ENCODE data around the gene ZNF524. TPM values are rescaled to one million over a fixed set of nuclear protein-coding genes. Genes with fewer than 3 reads are reported as not detected.
A peak's percentile ranks its signal among the peaks of the same experiment; 100 is the strongest.

The ZNF524 gene
- total and polyA plus RNA-seq, 9 of the 15 experiments (the other 6 are each of a cell fraction or from before 2014, with no cell fraction given) = 0.08 to 15.6 (median 2.9) TPM

DNA sequence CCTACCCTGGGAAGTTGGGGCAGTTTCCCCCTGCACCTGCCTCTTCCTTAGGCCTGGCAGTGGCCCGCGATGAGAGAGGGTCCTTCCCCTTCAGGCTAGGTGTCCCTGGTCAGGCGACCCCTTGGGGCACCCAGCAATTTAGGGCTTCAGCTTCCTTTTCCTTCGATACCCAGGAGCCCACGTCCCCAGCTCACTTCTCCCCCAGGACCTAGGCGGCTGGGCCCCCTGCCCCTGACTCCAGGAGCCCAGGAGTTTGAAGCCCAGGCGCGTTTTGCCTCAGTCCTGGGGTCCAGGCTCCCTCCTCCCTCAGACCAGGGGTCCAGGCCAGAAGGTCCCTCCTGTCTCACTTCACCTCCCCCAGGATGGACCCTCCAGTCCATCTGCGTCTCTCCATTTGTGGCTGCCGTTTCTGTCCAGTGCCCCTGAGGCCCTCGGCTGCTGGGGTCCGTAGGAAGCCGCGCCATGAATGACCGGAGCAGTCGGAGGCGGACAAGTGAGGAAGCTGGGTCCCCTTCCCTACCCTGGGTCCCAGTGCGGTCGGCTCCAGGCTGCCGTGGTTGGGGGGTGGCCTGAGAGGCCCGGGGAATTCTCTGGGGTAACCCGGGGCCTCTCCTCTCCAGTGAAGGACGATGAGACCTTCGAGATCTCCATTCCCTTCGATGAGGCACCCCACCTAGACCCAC is 48.6 kb downstream of the ZNF524 start (continued):
- TF ChIP-seq, protein P1, sequence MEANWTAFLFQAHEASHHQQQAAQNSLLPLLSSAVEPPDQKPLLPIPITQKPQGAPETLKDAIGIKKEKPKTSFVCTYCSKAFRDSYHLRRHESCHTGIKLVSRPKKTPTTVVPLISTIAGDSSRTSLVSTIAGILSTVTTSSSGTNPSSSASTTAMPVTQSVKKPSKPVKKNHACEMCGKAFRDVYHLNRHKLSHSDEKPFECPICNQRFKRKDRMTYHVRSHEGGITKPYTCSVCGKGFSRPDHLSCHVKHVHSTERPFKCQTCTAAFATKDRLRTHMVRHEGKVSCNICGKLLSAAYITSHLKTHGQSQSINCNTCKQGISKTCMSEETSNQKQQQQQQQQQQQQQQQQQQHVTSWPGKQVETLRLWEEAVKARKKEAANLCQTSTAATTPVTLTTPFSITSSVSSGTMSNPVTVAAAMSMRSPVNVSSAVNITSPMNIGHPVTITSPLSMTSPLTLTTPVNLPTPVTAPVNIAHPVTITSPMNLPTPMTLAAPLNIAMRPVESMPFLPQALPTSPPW (CRISPR knock-in tag; IDR thresholded peaks at IDR 0.05) = peak; percentile 1
- TF ChIP-seq ZNF766 (CRISPR knock-in tag; conservative IDR thresholded peaks at IDR 0.05) (no peak), KDM5B (IDR thresholded peaks at IDR 0.05; ENCODE audit: insufficient replicate concordance, low read depth, low read length) (peak; percentile 62), POLR2G (IDR thresholded peaks at IDR 0.05; ENCODE audit: low read depth, low read length) (0 out of 2 replicates have a peak, but pooled peaks have one; percentile 17), SMARCC2 (IDR thresholded peaks at IDR 0.05; ENCODE audit: low read depth) (no peak), PYGO2 (tag; IDR thresholded peaks at IDR 0.05) (no peak), DACH1 (IDR thresholded peaks at IDR 0.05; ENCODE audit: partially characterized antibody) (no peak), ZNF324 (CRISPR knock-in tag; IDR thresholded peaks at IDR 0.05) (no peak), ZFX (CRISPR knock-in tag; IDR thresholded peaks at IDR 0.05) (peak; percentile 49), SMARCA4 (IDR thresholded peaks at IDR 0.05) (0 out of 2 replicates have a peak, but pooled peaks have one; percentile 15), NR2C2 (CRISPR knock-in tag; IDR thresholded peaks at IDR 0.05) (no peak), NR2C2 (tag; IDR thresholded peaks at IDR 0.05) (peak; percentile 23; the same call in 1 of the 2 replicates), FOXA1 (IDR thresholded peaks at IDR 0.05; ENCODE audit: borderline replicate concordance) (no peak), RBFOX2 (IDR thresholded peaks at IDR 0.05; ENCODE audit: low read depth, low read length) (peak; percentile 29), BHLHE40 (IDR thresholded peaks at IDR 0.05; ENCODE audit: low read length) (no peak), ELF4 (CRISPR knock-in tag; IDR thresholded peaks at IDR 0.05) (no peak), POLR2B (IDR thresholded peaks at IDR 0.05; ENCODE audit: low read depth, partially characterized antibody) (no peak), E2F3 (CRISPR knock-in tag; IDR thresholded peaks at IDR 0.05) (no peak), ZNF436 (CRISPR knock-in tag; IDR thresholded peaks at IDR 0.05) (no peak)
- TF ChIP-seq, protein P2, sequence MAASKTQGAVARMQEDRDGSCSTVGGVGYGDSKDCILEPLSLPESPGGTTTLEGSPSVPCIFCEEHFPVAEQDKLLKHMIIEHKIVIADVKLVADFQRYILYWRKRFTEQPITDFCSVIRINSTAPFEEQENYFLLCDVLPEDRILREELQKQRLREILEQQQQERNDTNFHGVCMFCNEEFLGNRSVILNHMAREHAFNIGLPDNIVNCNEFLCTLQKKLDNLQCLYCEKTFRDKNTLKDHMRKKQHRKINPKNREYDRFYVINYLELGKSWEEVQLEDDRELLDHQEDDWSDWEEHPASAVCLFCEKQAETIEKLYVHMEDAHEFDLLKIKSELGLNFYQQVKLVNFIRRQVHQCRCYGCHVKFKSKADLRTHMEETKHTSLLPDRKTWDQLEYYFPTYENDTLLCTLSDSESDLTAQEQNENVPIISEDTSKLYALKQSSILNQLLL (CRISPR knock-in tag; IDR thresholded peaks at IDR 0.05; ENCODE audit: borderline replicate concordance) = no peak
- TF ChIP-seq, protein P3, sequence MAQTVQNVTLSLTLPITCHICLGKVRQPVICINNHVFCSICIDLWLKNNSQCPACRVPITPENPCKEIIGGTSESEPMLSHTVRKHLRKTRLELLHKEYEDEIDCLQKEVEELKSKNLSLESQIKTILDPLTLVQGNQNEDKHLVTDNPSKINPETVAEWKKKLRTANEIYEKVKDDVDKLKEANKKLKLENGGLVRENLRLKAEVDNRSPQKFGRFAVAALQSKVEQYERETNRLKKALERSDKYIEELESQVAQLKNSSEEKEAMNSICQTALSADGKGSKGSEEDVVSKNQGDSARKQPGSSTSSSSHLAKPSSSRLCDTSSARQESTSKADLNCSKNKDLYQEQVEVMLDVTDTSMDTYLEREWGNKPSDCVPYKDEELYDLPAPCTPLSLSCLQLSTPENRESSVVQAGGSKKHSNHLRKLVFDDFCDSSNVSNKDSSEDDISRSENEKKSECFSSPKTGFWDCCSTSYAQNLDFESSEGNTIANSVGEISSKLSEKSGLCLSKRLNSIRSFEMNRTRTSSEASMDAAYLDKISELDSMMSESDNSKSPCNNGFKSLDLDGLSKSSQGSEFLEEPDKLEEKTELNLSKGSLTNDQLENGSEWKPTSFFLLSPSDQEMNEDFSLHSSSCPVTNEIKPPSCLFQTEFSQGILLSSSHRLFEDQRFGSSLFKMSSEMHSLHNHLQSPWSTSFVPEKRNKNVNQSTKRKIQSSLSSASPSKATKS (CRISPR knock-in tag; IDR thresholded peaks at IDR 0.05) = no peak
- TF ChIP-seq, protein P4, sequence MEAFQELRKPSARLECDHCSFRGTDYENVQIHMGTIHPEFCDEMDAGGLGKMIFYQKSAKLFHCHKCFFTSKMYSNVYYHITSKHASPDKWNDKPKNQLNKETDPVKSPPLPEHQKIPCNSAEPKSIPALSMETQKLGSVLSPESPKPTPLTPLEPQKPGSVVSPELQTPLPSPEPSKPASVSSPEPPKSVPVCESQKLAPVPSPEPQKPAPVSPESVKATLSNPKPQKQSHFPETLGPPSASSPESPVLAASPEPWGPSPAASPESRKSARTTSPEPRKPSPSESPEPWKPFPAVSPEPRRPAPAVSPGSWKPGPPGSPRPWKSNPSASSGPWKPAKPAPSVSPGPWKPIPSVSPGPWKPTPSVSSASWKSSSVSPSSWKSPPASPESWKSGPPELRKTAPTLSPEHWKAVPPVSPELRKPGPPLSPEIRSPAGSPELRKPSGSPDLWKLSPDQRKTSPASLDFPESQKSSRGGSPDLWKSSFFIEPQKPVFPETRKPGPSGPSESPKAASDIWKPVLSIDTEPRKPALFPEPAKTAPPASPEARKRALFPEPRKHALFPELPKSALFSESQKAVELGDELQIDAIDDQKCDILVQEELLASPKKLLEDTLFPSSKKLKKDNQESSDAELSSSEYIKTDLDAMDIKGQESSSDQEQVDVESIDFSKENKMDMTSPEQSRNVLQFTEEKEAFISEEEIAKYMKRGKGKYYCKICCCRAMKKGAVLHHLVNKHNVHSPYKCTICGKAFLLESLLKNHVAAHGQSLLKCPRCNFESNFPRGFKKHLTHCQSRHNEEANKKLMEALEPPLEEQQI (IDR thresholded peaks at IDR 0.05) = no peak
